K562 (cell line): ENCODE results near the gene PTCH2. TPM values are rescaled to one million over a fixed set of nuclear protein-coding genes. Genes with fewer than 3 reads are reported as not detected.
A peak's percentile ranks its signal among the peaks of the same experiment; 100 is the strongest.

ENCODE experiments used
- AFF4 ChIP-seq: sonication (generic); formaldehyde crosslinking; IDR thresholded peaks from 2 replicates; pipeline ENCODE4 v1.8.0; 2023; ENCODE audit warnings: mild to moderate bottlenecking, missing genetic modification reagents
- BCOR ChIP-seq: fragments of 450-650 bp; IDR thresholded peaks from 2 replicates; pipeline ENCODE4 v1.6.1; 2016
- CSDE1 ChIP-seq, 2 experiments: fragments of 450-650 bp; IDR thresholded peaks; 2 replicates each; pipeline ENCODE4 v1.6.1; 2016; ENCODE audit warnings: mild to moderate bottlenecking in 1 of 2
- DMBX1 ChIP-seq: fragments of 250-450 bp; sonication (Bioruptor Pico); IDR thresholded peaks from 2 replicates; pipeline ENCODE4 v1.8.0; 2022; ENCODE audit warnings: inconsistent platforms, mild to moderate bottlenecking, moderate library complexity, borderline replicate concordance
- ETS2 ChIP-seq: IDR thresholded peaks from 2 replicates; pipeline ENCODE4 v1.6.1; 2016; ENCODE audit warnings: borderline replicate concordance, missing genetic modification characterization, mild to moderate bottlenecking, moderate library complexity, missing compliant biosample characterization; ENCODE audit not compliant: poor library complexity, severe bottlenecking
- EWSR1 ChIP-seq: fragments of 450-650 bp; IDR thresholded peaks from 2 replicates; pipeline ENCODE4 v1.6.1; 2018; ENCODE audit warnings: borderline replicate concordance, mild to moderate bottlenecking, low read depth, moderate library complexity; ENCODE audit not compliant: partially characterized antibody
- GTF2E2 ChIP-seq: fragments of 200-800 bp; sonication (Bioruptor generic); IDR thresholded peaks from 2 replicates; pipeline ENCODE4 v1.6.1; 2016; ENCODE audit warnings: missing genetic modification characterization, missing compliant biosample characterization
- KAT7 ChIP-seq: sonication (generic); formaldehyde crosslinking; IDR thresholded peaks from 2 replicates; pipeline ENCODE4 v1.8.0; 2022; ENCODE audit warnings: missing genetic modification reagents, mild to moderate bottlenecking, borderline replicate concordance
- MTF1 ChIP-seq: fragments of 250-450 bp; sonication (Bioruptor Pico); IDR thresholded peaks from 2 replicates; pipeline ENCODE4 v1.9.0; 2021; ENCODE audit warnings: moderate library complexity, mild to moderate bottlenecking, inconsistent platforms, borderline replicate concordance
- SMAD1 ChIP-seq: fragments of 150-350 bp; IDR thresholded peaks from 2 replicates; pipeline ENCODE4 v1.6.1; 2014; ENCODE audit warnings: low read length, low read depth; ENCODE audit not compliant: partially characterized antibody
- SMARCE1 ChIP-seq: fragments of 450-650 bp; IDR thresholded peaks from 2 replicates; pipeline ENCODE4 v1.7.1; 2016; ENCODE audit warnings: mild to moderate bottlenecking
- TAF15 ChIP-seq: fragments of 200-400 bp; formaldehyde crosslinking; IDR thresholded peaks from 2 replicates; pipeline ENCODE4 v1.6.1; 2017; ENCODE audit warnings: mild to moderate bottlenecking, low read depth, low read length, moderate library complexity
- ZBTB2 ChIP-seq: fragments of 450-650 bp; IDR thresholded peaks from 2 replicates; pipeline ENCODE4 v1.6.1; 2016; ENCODE audit warnings: antibody characterized with exemption
- ZNF212 ChIP-seq: fragments of 450-650 bp; formaldehyde crosslinking; IDR thresholded peaks from 2 replicates; pipeline ENCODE4 v1.4.0; 2020; ENCODE audit warnings: mild to moderate bottlenecking
- polyA plus RNA-seq, 8 experiments: library from polyadenylated mRNA; depleted of rRNA in 4 of 8; stranded (reverse) in 5 of 8; unstranded in 3 of 8; fragments of >200 nt; fragmentation: Nextera tagmentation in 2 of 8; fragmentation: Illumina TruSeq in 1 of 8; extraction: Ambion mirVana in 2 of 8; extraction: Trizol in 1 of 8; gene quantifications; 2 replicates each; pipeline versions ENCODE4 v1.2.1 to v1.2.3, GENCODE V29; 2011 to 2014; ENCODE audit warnings: inconsistent platforms in 1 of 8, missing spikeins in 1 of 8
- total RNA-seq, 7 experiments: library from RNA; depleted of rRNA in 6 of 7; stranded (reverse); fragments of >200 nt in 6 of 7; fragmentation: Illumina TruSeq in 2 of 7; extraction: Trizol in 2 of 7; gene quantifications; 2 replicates each; pipeline versions ENCODE4 v1.2.1 to v1.2.3, GENCODE V29; 2011 to 2021; ENCODE audit warnings: low replicate concordance in 1 of 7

Gene PTCH2
- total and polyA plus RNA-seq, 9 of the 15 experiments (the other 6 are each of a cell fraction or from before 2014, with no cell fraction given) = 0.15 to 27.3 (median 0.48) TPM; not detected in 1

- peak in 1 of 2 experiments; percentile 85; a peak in 2 of 4 replicates for TF ChIP-seq CSDE1 (IDR thresholded peaks at IDR 0.05)
- TF ChIP-seq ZBTB2 = peak; percentile 42
- no peak for TF ChIP-seq ETS2 (tag)
- no peak for TF ChIP-seq TAF15
- TF ChIP-seq KAT7 = peak; percentile 92
- TF ChIP-seq DMBX1 = peak; percentile 87
- peak; percentile 98 for TF ChIP-seq AFF4
- peak; percentile 93 for TF ChIP-seq GTF2E2 (tag)
- no peak for TF ChIP-seq MTF1
- TF ChIP-seq EWSR1 = no peak
- no peak for TF ChIP-seq ZNF212 (CRISPR knock-in tag)
- TF ChIP-seq BCOR = no peak
- TF ChIP-seq SMARCE1 = peak; percentile 91
- TF ChIP-seq SMAD1 = no peak
- TF ChIP-seq, all 486 proteins: peak for 257
Observed at GRCh38 chr1:44807364-44808062, 35.5 kb downstream of the PTCH2 start (continued).
